Measurements from ENCODE around the gene PDYN.

Gene PDYN

DNA sequence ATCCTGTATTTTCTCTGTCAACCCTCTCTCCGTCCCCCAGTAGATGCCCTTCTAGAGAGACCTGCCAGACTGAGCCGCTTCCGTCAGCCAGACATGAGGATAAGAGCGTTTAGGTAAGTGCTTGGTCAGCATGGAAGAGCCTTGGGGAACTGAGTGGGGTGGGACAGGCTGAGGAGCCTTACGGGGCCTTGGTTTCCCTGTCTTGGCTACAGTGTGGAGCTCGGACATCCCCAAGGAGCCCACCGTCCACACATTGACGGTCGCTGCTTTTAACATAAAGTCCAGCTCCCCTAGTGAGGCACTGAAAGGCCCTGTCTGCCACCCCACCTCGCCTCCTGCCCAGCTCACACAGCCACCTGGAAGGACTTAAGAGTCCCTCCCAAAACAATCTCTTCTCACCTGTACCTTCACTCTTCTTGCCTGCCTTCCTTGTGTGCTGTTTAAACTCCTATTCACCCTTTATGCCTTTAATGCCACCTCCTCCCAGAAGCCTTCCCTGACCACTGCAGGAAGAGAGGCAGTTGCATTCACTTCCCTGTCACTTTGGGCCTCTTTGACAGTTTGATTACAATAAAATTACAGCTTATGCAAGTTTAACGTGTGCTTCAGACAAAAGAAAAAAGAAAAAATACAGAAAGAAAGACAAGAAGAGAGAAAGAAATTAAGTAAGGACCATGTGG lies 42.3 kb downstream of the PDYN start:
- DNase-seq (ENCODE audit: low spot score), result no peak

- no peak for DNase-seq (ENCODE audit: low spot score)
Measured at GRCh38 chr20:1950836-1951235, 43.0 kb downstream of the PDYN start.

GRCh38 chr20:1949347-1950100 lies 44.3 kb downstream of the PDYN start:
- DNase-seq (ENCODE audit: low spot score), result peak; percentile 54

DNA sequence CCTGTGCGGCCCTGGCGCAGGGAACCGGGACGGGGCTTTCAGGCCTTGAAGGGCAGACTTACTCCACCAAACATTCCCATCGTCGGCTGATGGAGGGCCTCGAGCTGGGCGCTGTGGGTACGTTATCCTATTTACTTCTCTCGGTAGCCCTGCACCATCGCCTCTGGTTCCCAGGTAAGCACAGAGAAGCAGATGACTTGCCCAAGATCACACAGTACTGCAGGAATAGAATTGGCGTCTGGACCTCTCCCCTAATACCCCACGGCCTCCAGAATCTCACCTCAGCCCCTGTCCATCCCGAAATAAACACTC lies 46.4 kb downstream of the PDYN start:
- DNase-seq (ENCODE audit: low spot score), result no peak

DNA sequence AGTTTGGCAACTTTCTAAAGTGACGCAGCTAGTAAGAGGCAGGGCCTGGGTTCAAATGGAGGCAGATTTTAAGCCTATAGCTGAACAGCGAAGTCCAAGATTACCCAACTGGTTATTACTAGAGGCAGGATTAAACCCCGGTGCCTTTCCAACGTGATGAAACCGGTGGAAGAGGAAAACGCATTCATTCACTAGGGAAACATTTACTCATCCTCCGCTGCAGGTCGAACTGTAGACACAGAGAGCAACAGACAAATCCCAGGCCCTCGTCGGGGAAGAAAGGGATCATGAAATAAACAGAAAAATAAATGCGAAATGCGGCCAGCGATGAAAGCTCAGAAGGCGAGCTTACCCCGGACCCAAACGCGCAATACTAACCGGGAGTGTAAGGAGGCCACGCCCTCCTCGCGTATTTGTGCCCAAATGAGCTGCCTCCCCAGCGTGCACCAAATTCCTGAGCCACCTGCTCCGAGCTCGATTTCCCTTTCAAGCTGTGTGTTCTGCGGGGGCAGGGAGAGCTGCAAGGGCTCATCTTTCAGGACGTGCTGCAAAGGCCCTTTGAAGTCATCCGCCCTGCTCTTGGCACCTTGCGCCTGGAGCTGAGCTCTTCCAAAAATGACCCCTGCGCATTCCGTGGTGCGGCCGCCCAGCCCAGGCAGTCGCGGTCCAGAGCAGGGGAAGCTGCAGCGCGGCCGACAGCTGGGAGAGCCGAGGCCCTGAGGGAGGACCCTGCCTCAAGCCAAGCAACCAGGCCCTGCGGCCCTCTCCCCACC lies 46.9 kb downstream of the PDYN start:
- DNase-seq (ENCODE audit: low spot score), result no peak

DNA sequence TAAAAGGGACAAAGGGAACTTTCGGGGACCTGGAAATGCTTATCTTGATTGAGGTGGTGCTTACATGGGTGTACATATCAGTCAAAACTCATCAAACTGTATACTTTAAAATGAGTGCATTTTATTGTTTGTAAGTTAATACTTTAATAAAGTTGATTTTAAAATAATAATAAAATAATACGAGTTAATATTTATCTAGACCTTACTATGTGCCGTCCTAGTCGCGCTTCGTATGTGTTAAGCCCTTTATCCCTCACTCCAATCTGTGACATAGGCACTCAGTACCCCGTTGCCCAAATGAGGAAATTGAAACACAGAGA lies 47.5 kb downstream of the PDYN start:
- peak; percentile 47 for DNase-seq (ENCODE audit: low spot score)

GRCh38 chr20:1945660-1946059 lies 48.2 kb downstream of the PDYN start:
- no peak for DNase-seq (ENCODE audit: low spot score)

DNA sequence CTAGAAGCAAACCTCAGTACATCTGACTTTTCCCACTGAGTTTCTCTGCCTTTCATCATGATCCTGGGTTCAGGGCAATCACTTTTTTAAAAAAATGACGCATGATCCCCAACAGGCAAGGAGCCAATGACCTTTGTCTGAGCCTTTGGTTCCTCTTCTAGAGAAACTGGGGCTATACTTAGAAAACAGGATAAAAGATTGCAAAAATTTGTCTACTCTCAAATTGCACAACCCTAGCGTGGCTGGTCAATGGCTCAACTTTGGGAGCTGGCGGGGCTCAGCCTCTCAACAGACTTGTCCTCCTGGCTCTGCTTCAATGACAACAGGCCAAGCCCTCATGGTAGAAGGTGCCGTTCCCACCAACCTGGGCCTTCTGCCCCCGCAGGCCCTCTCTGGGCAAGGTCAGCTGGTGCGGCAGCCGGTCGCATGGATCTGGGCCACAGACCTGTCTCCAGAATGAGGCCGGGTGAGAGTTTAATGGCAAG lies 48.7 kb downstream of the PDYN start:
- DNase-seq (ENCODE audit: low spot score), result peak; percentile 73

DNA sequence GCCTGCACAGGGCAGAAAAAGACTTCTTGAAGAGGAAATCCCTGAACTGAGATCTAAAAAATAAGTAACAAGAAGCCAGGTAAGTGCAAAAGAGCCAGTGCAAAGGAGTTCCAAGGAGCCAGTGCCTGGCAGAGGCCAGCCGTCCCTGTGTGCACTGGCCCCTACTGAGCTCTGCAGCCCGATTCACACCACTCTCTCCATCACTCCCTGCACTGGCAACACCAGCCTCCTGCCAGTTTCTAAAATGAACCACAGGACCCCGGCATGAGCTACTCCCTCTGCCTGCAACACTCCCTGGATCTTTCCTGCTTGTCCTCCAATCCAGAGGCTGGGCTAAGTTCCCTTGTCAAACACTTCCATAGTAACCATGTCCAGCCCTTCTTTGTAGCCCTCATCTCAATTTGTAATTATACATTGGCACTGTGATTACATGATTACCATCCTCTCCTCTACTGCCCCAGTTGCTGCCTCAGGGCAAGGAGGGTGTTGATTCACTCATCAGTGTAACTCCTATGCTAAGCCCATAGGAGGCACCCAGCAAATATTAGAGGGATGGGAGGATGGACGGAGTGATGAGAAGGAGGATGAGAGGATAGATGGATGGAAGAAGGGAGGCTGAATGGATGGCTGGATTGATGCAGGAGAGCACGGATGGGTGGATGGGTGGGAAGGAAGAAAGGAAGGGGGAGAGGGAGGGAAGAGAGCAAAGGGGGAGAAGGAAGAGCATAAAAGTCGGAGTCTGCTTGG lies 49.3 kb downstream of the PDYN start:
- DNase-seq (ENCODE audit: low spot score), result no peak

GRCh38 chr20:1943275-1944002 lies 50.4 kb downstream of the PDYN start:
- DNase-seq (ENCODE audit: low spot score), result no peak

GRCh38 chr20:1942486-1943274 lies 51.2 kb downstream of the PDYN start:
- DNase-seq (ENCODE audit: low spot score), result no peak

DNA sequence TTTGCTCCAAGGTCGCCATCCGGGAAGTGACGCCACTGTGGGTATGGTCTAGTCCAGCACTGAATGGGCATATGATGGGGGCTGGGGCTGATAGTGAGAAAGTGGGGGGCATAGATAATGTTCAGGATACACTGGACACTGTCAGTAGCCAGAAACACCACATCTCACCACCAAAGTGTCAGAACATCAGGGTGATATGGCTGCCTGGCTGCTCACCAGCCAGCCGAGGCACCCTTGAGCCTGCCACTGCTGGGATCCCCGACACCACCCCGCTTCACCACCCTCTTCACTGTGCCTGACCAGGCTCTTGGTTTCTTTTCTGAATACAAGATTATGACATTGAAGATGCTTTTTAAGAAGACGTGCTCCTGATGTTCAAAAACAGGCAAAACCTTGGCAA lies 51.8 kb downstream of the PDYN start:
- no peak for DNase-seq (ENCODE audit: low spot score)

GRCh38 chr20:1941226-1941625 lies 52.6 kb downstream of the PDYN start:
- no peak for DNase-seq (ENCODE audit: low spot score)

DNA sequence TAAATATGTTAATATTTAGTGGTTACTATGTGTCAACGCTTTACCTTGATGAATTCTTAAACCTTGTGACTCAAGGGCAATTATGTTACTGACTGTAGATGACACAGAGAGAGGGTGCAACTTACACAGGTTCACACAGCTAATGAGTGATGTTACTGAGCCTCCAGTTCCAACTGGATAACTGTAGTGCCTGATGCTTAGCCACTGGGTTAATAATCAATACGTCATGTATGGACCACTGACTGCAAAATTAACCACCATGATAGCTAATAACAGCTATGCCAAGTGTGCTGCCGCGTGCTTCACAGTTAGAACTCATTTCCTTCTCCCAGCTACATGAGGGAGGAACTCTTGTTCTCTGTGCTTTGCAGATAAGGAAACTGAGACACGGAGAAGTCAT lies 53.3 kb downstream of the PDYN start:
- no peak for DNase-seq (ENCODE audit: low spot score)

- no peak for DNase-seq (ENCODE audit: low spot score)
Measured at GRCh38 chr20:1939270-1939595, 54.6 kb downstream of the PDYN start.

DNA sequence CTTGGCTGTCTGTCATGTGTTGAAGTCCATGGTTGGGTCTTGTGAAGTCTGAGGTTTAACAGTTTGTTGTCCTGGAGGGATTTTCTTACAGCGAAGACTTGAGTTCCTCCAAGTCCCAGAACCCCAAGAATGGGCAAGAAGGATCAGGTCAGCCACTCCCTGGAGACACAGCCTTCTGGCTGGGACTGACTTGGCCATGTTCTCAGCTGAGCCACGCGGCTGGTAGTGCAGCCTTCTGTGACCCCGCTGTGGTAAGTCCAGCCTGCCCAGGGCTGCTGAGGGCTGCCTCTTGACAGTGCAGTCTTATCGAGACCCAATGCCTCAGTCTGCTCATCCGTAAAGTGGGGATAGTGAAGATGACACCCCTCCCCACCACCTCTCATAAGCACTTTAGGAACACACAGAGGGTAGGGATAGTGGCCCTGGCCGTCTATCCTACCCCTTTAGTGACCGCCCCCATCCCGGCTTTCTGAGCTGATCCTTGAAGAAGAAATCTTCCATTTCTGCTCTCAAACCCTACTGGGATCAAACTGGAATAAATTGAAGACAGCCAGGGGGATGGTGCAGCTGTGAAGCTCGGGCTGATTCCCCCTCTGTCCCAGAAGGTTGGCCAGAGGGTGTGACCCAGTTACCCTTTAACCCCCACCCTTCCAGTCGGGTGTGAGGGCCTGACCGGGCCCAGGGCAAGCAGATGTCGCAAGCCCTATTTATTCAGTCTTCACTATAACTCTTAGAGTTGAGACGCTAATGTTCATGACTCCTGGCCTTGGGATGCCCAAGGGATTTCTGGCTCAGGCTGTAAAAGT lies 55.2 kb downstream of the PDYN start:
- DNase-seq (ENCODE audit: low spot score), result no peak

GRCh38 chr20:1937316-1937976 lies 56.4 kb downstream of the PDYN start:
- DNase-seq (ENCODE audit: low spot score), result no peak

- DNase-seq (ENCODE audit: low spot score), result peak; percentile 89
Measured at GRCh38 chr20:1935696-1936366, 58.0 kb downstream of the PDYN start.
